GM19099 (cell line): ENCODE measurements around the gene SFSWAP.
A peak's percentile ranks its signal among the peaks of the same experiment; 100 is the strongest.

Source experiments
- POLR2A ChIP-seq: IDR thresholded peaks from 3 replicates; pipeline ENCODE4 v1.6.1; 2011; ENCODE audit warnings: low read depth; ENCODE audit not compliant: insufficient read length; ENCODE audit errors: extremely low read depth

The SFSWAP gene

DNA sequence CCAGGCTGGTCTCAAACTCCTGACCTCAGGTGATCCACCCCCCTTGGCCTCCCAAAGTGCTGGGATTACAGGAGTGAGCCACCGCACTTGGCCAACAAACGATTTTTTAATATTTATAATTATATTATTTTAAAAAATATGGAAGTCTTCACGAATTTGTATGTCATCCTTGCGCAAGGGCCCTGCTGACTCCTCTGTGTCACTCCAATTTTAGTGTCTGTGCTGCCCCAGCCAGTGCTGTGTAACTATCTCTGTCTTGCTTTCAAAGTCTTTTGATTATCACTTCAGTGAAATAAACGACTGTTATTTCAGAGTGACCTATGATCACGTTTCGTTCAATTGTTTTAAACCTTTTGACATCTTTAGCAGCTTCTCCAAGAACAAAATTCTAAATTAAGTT lies 104.2 kb downstream of the SFSWAP start:
- TF ChIP-seq POLR2A = no peak

DNA sequence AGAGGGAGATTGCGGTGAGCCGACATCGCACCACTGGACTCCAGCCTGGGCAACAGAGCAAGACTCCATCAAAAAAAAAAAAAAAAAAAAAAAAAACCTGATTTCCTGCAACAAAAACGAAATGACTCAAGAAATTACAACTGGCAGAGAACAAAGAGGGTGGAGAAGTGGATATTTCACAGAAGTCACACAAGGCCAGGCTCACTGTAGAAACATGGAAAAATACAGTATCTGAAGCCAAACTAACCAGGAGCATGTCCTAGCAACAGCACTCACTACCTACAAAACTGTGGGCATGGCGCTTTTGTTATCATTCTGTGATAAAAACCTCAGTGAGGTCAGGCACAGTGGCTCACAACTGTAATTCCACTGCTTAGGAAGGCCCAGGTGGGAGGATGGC lies 105.6 kb downstream of the SFSWAP start:
- TF ChIP-seq POLR2A = no peak

DNA sequence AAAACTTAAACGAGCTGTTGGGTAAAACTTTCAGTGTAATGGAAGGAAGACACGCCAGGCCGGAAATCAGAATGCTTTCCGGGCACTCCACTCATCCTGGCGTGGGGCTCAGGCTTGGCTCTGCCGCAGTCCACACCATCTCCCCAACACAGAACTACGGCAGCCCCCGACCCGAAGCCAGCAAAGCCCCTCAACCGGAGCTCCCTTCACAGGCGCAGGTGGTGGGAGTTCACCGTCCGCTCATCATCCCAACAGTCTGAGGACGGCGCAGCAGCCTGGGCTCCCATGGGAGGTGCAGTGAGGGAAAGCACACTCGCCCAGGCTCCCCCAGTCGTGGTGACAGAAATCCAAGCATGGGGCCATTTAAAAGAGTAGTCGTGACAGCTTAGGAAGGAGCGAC lies 106.4 kb downstream of the SFSWAP start:
- no peak for TF ChIP-seq POLR2A

DNA sequence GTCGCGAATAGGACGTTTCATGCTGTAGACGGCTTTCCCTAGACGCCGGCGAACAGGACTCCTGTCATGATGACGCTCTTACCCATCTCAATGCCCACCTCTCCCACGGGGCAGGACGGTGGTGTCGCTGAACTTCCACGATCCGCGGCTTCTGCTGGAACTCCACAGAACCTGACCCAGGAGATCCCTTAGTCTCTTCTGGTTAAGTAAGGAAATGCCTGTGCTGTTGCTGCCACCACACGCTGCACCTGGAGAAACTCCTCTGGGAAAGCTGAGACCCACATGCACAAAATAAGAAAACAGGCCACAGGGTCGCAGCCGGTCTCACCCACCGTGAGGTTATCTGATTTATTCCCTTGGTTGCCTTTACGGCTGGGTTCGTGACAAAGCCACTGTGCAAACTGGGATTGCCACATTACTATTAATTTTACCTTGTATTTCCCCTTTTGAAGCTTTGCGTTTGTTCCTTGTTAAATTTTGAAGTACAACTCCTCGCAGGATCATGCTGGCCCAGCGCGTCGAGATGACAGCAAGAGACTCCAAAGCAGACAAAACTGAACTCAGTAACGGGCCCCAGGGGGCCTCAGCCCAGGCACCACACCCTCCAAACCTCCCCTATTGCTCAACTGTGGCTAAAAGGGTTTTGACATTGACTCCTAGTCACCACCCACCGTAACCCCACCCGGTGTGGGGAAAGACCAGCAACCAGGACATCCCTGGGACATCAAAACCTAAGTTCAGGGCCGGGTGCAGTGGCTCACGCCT lies 108.1 kb downstream of the SFSWAP start:
- no peak for TF ChIP-seq POLR2A

DNA sequence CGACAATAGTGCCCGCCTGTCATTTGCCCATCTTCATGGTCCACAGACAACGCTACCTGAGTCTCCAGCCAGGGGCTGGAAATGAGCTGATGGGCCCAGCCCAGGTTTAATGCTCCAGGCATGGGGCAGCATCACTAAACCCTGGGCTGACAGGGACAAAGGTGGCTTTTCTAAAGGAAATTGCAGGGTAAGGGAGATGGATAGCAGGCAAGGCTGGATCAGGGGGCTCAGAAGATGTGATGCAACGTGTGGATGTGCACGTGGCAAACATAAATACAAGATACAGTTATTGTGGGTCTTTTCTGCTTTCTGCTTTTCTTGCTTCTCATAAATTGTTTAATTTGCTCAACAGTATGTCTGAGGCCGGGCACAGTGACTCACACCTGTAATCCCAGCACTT lies 113.6 kb downstream of the SFSWAP start:
- no peak for TF ChIP-seq POLR2A

DNA sequence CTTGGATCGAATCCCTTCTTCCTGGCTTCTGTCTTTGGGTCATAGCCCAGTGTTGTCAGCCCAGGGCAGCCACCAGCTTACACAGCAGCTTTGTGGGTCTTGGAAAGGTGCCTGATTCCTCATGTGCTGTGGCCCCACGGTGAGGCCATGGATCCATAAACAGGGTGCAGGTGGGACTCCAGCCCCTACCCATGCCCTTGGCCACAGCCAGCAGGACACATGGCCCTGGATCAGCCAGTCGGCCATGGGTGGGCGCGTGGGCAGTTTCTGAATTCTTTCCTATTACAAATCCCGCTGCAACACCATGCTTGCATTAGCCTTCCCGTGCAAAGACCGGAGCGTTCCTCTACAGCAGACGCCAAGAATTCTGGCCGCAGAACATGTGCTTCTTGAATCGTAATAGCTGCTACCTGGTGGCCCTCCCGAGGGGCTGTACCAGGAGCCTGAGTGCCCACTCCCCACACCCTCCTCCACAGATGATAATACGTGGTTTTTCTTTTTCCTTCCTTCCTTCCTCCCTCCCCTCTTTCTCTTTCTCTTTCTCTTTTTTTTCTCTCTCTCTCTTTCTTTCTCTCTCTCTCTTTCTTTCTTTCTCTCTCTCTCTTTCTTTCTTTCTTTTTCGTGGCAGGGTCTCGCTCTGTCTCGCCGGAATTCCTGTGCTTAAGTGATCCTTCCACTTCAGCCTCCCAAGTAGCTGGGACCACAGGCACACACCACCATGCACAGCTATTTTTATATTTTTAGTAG lies 114.4 kb downstream of the SFSWAP start:
- TF ChIP-seq POLR2A = no peak

DNA sequence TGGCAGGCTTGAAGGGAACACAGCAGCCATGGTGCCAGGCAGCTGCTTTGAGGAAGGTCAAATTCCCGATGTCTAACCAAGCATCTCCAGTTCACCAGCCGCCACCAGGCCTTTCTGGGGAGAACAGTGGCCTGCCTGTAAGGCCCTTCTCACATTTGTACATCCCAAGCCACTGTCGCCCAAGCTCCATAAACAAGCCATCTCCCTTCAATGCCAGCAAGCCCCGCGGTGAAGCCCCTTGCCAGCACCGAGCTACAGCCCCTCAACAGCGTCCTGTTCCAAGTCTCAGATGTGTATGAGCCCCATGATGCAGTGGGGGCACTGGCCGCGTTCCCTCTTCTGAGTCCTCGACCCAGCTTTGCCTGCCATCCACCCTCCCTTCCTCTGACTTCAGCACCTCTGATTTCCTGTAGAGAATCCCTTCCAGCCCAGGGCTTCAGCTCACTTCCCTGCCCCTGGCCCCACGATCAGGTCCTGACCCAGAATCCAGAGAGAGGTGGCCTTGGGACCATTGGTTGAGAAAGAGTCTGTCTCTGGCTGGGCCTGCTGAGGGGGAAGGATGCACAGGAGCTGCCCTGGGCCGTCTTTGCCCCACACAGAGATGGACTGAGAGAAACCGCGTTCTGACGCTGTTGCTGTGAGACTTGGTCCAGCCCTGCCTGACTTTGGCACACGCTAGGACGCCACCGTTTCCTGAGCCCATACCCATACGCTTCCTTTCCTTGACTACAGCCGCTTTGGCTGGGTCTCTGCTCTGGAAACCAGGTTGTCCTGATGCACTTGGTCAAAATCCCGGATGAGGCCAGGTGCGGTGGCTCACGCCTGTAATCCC lies 115.4 kb downstream of the SFSWAP start:
- no peak for TF ChIP-seq POLR2A

DNA sequence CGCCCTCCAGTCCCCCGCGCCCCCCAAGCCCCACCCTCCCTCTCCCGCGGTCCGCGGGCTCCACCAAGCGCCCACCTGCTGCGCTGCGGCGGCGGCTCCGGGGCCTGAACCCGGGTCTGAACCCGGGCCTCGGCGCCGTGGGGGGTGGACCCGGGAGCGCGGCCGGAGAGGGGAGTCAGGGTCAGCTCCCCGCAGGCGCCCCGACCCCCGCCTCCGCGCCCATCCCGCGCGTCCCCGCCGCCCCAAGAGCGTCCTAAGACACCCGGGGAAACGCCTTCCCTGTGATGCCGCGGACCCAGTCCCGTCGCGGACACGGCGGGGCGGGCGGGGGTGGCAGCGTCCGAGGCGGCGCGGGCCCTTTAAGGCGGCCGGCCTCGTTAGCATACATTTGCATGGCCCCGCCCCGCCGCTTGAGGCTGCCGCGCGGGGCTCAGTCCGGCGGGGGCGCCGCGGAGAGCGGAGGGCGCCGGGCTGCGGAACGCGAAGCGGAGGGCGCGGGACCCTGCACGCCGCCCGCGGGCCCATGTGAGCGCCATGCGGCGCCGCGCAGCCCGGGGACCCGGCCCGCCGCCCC lies 117.2 kb downstream of the SFSWAP start, which contains the start of gene MMP17:
Gene MMP17 (plus strand): TSS at position 433 of the 574 bp plus-strand sequence. CDS start 102 bp downstream, at position 535.
- peak; percentile 42 for TF ChIP-seq POLR2A

DNA sequence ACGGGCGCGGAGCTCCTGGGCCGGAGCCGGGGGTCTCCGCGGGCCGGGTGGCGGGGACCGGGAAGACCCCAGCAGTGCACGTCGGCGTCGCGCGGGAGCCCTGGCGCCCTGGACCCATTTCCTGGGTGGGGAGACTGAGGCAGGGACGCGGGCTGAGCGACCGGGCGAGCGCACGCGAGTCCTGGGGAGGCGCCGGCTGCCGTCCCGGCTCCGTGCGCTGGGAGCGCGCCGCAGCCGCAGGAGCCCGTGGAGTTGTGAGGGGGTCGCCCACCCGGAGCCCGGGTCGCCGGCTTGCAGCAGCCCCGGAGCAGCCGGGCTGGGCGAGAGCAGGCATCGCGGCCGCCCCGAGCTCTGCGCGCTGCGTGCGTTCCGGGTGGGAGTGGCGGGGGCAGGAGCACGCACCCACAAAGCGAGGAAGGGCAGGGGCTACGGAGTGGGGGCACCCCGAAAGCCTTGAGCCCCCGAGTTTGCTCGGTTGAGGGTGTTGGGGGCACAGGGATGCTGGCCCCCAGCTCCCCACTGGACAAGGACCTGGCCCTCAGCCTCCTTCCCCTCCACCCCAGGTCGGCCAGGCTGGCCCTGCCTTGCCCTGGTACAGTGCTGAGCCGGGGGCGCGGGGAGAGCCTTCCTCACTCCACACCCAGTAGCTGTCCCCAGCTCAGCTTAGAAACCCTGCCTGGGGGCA lies 117.9 kb downstream of the SFSWAP start:
- no peak for TF ChIP-seq POLR2A

DNA sequence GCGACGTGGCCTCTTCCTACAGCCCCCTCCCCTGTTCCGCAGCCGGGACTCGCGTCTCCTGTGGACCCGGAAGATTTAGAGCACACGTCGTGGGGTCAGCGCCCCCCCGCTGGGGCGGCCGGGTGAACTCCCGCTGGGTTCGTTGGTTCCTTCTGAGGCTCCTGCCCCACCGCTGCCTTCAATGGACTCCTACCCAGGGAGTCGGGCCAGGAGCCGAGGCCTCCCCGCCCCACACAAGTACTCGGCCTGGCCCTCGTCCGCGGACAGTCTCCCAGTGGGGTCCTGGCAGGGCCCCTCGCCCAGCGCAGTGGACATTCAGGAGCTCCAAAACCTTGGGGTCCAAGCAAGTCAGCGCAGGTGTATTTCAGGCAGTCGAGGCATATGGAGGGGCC lies 118.5 kb downstream of the SFSWAP start:
- no peak for TF ChIP-seq POLR2A

DNA sequence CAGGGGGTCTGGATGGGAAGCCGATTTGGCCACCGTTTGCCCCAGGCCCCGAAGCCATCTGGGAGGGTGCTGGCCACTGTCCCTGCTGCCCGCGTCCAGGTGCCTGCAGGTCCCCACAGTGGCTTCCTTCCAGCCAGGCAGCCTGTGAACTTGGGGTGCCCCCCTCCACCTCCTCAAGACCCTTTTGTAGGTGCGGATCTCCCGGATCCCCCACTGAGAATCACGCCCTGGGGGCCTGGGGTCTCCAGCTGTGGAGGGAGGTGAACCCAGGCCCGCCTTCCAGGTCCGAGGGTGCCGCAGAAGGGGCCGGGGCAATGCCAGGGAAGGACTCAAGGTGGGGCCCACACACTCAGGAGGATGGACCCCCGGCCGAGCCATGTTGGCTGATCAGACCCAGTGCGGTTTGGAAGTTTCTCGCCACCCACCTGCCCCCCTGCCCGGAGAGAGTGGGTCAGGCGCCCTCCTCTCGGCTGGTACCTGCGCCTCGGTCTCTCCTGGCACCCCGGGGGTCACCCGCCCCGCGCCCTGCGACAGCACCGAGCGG lies 119.0 kb downstream of the SFSWAP start:
- no peak for TF ChIP-seq POLR2A

DNA sequence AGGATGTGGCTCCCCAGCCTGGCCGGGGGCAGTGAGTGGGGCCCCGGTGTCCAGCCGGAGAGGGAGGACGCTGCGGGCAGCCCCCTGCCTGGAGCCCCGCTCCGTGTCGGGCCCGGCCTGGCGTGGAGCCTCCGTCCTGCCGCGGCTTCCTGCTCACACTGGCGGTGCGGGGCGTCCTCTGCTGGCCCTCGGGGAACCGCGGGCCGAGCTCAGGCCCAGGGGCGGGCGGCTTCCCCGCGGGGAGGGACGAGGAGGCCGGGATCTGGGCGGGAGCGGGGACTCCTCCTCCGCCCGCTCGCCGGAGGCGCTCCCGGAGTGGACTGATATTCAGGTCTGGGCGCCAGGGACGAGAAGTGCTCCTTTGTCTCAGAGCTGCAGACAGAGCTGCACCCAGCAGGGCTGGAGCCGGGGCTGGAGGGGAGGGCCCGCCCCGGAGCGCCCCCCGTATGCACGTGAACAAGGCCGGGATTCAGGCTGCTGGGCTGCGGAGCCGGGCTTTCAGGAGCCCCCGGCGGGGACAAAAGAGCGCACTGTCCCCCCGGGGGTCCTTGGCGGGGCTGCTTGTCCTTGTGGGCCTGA lies 119.5 kb downstream of the SFSWAP start:
- TF ChIP-seq POLR2A = no peak

DNA sequence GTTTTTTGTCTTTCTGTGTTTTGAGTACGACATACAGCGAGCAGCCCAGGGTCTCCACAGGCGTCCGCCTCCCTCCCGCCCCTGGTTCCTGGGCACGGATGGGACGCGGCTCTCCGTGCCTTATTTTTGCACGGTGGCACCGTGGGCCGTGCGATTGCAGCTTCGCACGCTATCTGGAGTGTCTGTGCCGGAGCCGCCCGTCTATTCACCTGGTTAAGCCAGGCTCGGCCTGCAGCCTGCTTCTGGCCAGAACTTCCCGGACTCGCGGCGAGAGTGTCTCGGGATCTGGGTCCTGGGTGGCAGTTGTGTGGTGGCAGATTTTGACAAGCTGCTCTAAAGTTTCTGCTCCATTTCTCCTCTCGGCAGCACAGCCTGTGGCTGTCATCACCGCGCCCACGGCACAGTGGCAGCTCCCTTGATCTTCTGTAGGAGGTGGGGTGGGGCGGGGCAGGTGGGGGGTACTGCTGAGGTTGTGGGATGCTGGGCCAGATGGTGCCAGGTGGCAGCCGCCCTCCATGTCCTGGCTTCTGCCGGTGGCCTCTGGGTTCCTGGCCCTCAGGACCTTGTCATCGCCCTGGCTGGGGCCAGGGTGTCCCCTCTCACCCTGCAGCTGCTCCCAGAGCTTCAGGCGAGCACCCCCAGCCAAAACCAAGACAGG lies 120.2 kb downstream of the SFSWAP start:
- TF ChIP-seq POLR2A = no peak
